Endodermal cell (in vitro differentiated cells): Measurements from ENCODE around the gene LPIN1. TPM values are rescaled to one million over a fixed set of nuclear protein-coding genes. Genes with fewer than 3 reads are reported as not detected.
A peak's percentile ranks its signal among the peaks of the same experiment; 100 is the strongest.

Experiments
- DNase-seq: peaks from one replicate; pipeline ENCODE4 v3.0.0-alpha.2; 2017
- H3K27ac ChIP-seq: 2 replicates; pipeline ENCODE4 v1.5.1; 2013; ENCODE audit warnings: mild to moderate bottlenecking, low read depth, low read length, moderate library complexity
- H3K27me3 ChIP-seq: 2 replicates; pipeline ENCODE4 v1.6.1; 2013; ENCODE audit warnings: mild to moderate bottlenecking, low read length, moderate library complexity; ENCODE audit not compliant: insufficient read depth, control insufficient read depth, poor library complexity, severe bottlenecking
- H3K36me3 ChIP-seq: 2 replicates; pipeline ENCODE4 v1.7.0; 2013; ENCODE audit warnings: mild to moderate bottlenecking, low read length, moderate library complexity; ENCODE audit not compliant: control insufficient read depth, insufficient read depth
- H3K4me1 ChIP-seq: one replicate; pipeline ENCODE4 v1.7.0; 2013; ENCODE audit warnings: low read length; ENCODE audit not compliant: control insufficient read depth, insufficient read depth
- H3K4me3 ChIP-seq: 2 replicates; pipeline ENCODE4 v1.5.1; 2013; ENCODE audit warnings: mild to moderate bottlenecking, low read length, moderate library complexity
- H3K9ac ChIP-seq: 2 replicates; pipeline ENCODE4 v1.6.1; 2013; ENCODE audit warnings: mild to moderate bottlenecking, low read length, moderate library complexity; ENCODE audit not compliant: poor library complexity, severe bottlenecking; ENCODE audit errors: extremely low read depth
- H3K9me3 ChIP-seq: 2 replicates; pipeline ENCODE4 v1.6.1; 2013; ENCODE audit warnings: mild to moderate bottlenecking, low read length, moderate library complexity; ENCODE audit not compliant: control insufficient read depth
- H3K27ac Mint-ChIP-seq: 2 replicates; pipeline ENCODE4 v1.8.0; 2020; ENCODE audit warnings: mixed read lengths
- H3K27me3 Mint-ChIP-seq: 2 replicates; pipeline ENCODE4 v1.8.0; 2021; ENCODE audit warnings: mild to moderate bottlenecking, mixed read lengths; ENCODE audit not compliant: insufficient read depth
- H3K36me3 Mint-ChIP-seq: 2 replicates; pipeline ENCODE4 v1.8.0; 2020; ENCODE audit warnings: low read depth, mixed read lengths
- H3K4me1 Mint-ChIP-seq: 2 replicates; pipeline ENCODE4 v1.8.0; 2020; ENCODE audit warnings: mixed read lengths
- H3K4me3 Mint-ChIP-seq: 2 replicates; pipeline ENCODE4 v1.8.0; 2020; ENCODE audit warnings: mild to moderate bottlenecking, moderate library complexity, mixed read lengths
- H3K9me3 Mint-ChIP-seq: 2 replicates; pipeline ENCODE4 v1.8.0; 2020; ENCODE audit warnings: mild to moderate bottlenecking, mixed read lengths
- CTCF ChIP-seq: fragments of 200-600 bp; sonication (generic); conservative IDR thresholded peaks from 2 replicates; pipeline ENCODE4 v1.5.0; 2021; ENCODE audit warnings: antibody characterized with exemption, mild to moderate bottlenecking
- WGBS, 2 experiments: methylation state at CpG; one replicate each; pipeline versions ENCODE4 v1.1.5 to v1.1.7; 2013; ENCODE audit warnings: missing lambda C conversion rate in 2 of 2, mixed read lengths in 1 of 2; ENCODE audit not compliant: insufficient coverage in 1 of 2, insufficient read length in 1 of 2; 5-methylcytosine and 5-hydroxymethylcytosine counted together
- total RNA-seq, 2 donors: library from RNA; stranded (reverse); fragmentation: NEBNext Ultra II Directional in 1 of 2; extraction: Animal tissue kit (Norgen Biotek cat#: 25700) in 1 of 2; gene quantifications; 2 replicates in 1 of 2; 3 replicates in 1 of 2; pipeline ENCODE4 v1.2.1, GENCODE V29; 2021

LPIN1 gene
- total RNA-seq, 2 donors from 2014 or later: 23.9 to 24.3 TPM

GRCh38 chr2:11861044-11861443, 114.6 kb downstream of the LPIN1 start:
- Mint-ChIP-seq H3K27me3 (peaks cover 2% of the 10 kb centered on the region), H3K27ac (no peak overlapping the region), H3K36me3 (peaks cover 10% of the 10 kb centered on the region), H3K9me3 (peaks cover 47% of the 10 kb centered on the region), H3K4me1 (peaks cover 10% of the 10 kb centered on the region), H3K4me3 (no peak overlapping the region)
- Histone ChIP-seq H3K4me3 (no peak overlapping the region), H3K36me3 (no peaks in the 10 kb centered on the region), H3K9me3 (peaks cover 42% of the 10 kb centered on the region), H3K27ac (no peak overlapping the region), H3K9ac (no peak overlapping the region), H3K4me1 (no peaks in the 10 kb centered on the region), H3K27me3 (no peaks in the 10 kb centered on the region)
- WGBS, 2 experiments: 89 to 92% methylated on average over 2 of the region's 2 CpGs
- no peak for DNase-seq
- TF ChIP-seq CTCF: no peak

- Histone ChIP-seq H3K9ac (no peak overlapping the region), H3K9me3 (peaks cover 34% of the 10 kb centered on the region), H3K4me3 (no peak overlapping the region), H3K4me1 (no peaks in the 10 kb centered on the region), H3K36me3 (no peaks in the 10 kb centered on the region), H3K27ac (no peak overlapping the region), H3K27me3 (no peaks in the 10 kb centered on the region)
- TF ChIP-seq CTCF: no peak
- no peak overlapping the region for H3K27ac Mint-ChIP-seq
- peaks cover 10% of the 10 kb centered on the region for H3K36me3 Mint-ChIP-seq
- peaks cover 10% of the 10 kb centered on the region for H3K4me1 Mint-ChIP-seq
- 83 to 92% methylated on average over 1 to 3 of the region's 3 CpGs for WGBS, 2 experiments
- no peak overlapping the region for H3K4me3 Mint-ChIP-seq
- peaks cover 2% of the 10 kb centered on the region for H3K27me3 Mint-ChIP-seq
- H3K9me3 Mint-ChIP-seq: peaks cover 39% of the 10 kb centered on the region
- peak; percentile 3 for DNase-seq
Observed at GRCh38 chr2:11862049-11862448, 115.6 kb downstream of the LPIN1 start.

GRCh38 chr2:11863103-11863502, 116.7 kb downstream of the LPIN1 start:
- Mint-ChIP-seq H3K4me3 (no peak overlapping the region), H3K27ac (no peak overlapping the region), H3K27me3 (no peaks in the 10 kb centered on the region), H3K4me1 (peaks cover 10% of the 10 kb centered on the region), H3K36me3 (peaks cover 5% of the 10 kb centered on the region), H3K9me3 (peaks cover 29% of the 10 kb centered on the region)
- no peak overlapping the region for H3K9ac ChIP-seq
- H3K4me1 ChIP-seq: no peaks in the 10 kb centered on the region
- H3K4me3 ChIP-seq: no peak overlapping the region
- TF ChIP-seq CTCF: no peak
- H3K36me3 ChIP-seq: no peaks in the 10 kb centered on the region
- peaks cover 29% of the 10 kb centered on the region for H3K9me3 ChIP-seq
- 92 to 100% methylated on average over 4 to 7 of the region's 7 CpGs for WGBS, 2 experiments
- H3K27me3 ChIP-seq: no peaks in the 10 kb centered on the region
- H3K27ac ChIP-seq: peak overlapping the region; percentile 77
- no peak for DNase-seq
